Stimulated activated naive CD8-positive, alpha-beta T cell treated with anti-CD3 and anti-CD28 coated beads, Interleukin-15, Interleukin-2, amounts not matched to agents 100 ng/mL and 50 ng/mL, for 24 hours (primary cell): ENCODE data around the gene DPP4.

ENCODE experiments used
- H3K27ac Mint-ChIP-seq: one replicate; pipeline ENCODE4 v1.8.0; 2021; ENCODE audit warnings: mild to moderate bottlenecking, mixed read lengths
- H3K27me3 Mint-ChIP-seq: one replicate; pipeline ENCODE4 v1.8.0; 2021; ENCODE audit warnings: mixed read lengths
- H3K36me3 Mint-ChIP-seq: one replicate; pipeline ENCODE4 v1.8.0; 2021; ENCODE audit warnings: low read depth, mixed read lengths
- H3K4me1 Mint-ChIP-seq: one replicate; pipeline ENCODE4 v1.8.0; 2021; ENCODE audit warnings: low read depth, mixed read lengths
- H3K4me3 Mint-ChIP-seq: one replicate; pipeline ENCODE4 v1.8.0; 2021; ENCODE audit warnings: mild to moderate bottlenecking, mixed read lengths
- H3K9me3 Mint-ChIP-seq: one replicate; pipeline ENCODE4 v1.8.0; 2021; ENCODE audit warnings: mixed read lengths

DPP4 gene

DNA sequence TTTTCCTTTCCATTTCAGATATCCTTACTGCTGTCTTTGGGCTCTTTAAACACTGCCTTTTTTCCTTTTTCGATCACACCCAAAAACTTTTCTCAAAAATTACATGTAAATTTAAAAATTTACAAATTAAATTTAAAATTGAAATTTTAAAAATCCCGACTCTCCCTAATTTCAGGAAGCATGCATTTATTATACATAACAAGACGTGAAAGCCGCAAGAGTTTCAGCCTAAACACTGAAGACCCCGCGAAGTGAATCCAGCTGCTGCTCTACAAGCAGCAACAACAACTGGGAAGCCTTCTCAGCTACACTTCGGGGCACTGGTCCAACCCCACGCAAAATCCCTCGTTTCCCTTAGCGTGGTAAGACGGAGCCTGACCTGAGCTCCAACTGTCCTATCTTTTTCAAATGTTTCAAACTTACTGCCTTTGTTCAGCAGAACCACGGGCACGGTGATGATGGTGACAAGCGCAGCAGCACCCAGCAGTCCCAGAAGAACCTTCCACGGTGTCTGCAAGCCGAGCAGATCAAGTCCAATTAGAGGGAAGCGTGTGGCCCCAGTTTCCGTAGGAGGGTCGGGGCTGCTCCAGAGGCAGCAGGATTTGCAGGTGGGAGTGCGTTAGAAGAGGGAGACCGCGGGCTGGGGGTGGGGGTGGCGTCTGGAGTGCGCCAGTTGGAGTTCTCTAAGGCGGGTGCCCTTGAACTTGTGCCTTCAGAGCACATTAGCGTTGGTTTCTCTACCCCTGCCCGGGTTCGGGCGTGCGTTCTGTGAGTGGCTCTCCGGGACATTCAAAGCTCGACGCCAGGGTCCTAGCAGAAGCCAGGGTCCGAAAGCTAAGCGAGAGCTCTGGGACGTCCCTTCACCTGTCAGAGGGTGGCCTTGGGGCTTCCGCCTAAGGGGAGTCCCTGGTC is 783 bp downstream of the DPP4 start:
- peaks cover 59% of the 10 kb centered on the region for H3K4me1 Mint-ChIP-seq
- peak overlapping the region; percentile 85 for H3K27ac Mint-ChIP-seq
- H3K4me3 Mint-ChIP-seq: peak overlapping the region; percentile 92
- H3K36me3 Mint-ChIP-seq: peaks cover 12% of the 10 kb centered on the region
- H3K27me3 Mint-ChIP-seq: peaks cover 5% of the 10 kb centered on the region
- H3K9me3 Mint-ChIP-seq: peaks cover 14% of the 10 kb centered on the region

DNA sequence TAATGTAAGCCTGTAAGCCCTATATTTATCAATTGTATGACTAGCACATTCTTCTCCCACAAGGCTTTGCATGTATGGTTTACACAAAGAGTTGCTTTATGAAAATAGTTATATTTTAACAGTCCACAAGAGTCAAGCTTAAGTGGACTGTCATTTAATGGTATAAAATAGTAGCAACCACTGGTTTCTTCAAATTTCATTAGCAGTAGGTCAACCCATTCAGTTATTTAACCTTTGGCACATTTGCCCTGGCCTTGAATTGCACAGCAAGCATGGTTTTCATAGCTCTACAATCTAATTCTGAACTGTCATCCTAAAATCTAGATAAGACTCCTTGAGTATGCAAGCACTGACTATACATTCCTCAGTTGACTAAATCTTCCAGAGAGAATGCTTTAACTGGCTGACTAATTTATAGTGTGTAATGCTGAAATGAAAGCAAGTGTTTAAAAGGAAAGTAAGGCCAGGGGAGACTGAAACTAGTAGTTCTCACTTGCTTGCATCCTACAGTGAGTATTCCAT is 1.8 kb downstream of the DPP4 start:
- peak overlapping the region; percentile 92 for H3K4me3 Mint-ChIP-seq
- H3K27me3 Mint-ChIP-seq: peaks cover 5% of the 10 kb centered on the region
- peaks cover 5% of the 10 kb centered on the region for H3K9me3 Mint-ChIP-seq
- peaks cover 8% of the 10 kb centered on the region for H3K36me3 Mint-ChIP-seq
- peak overlapping the region; percentile 68 for H3K27ac Mint-ChIP-seq
- H3K4me1 Mint-ChIP-seq: peaks cover 59% of the 10 kb centered on the region

DNA sequence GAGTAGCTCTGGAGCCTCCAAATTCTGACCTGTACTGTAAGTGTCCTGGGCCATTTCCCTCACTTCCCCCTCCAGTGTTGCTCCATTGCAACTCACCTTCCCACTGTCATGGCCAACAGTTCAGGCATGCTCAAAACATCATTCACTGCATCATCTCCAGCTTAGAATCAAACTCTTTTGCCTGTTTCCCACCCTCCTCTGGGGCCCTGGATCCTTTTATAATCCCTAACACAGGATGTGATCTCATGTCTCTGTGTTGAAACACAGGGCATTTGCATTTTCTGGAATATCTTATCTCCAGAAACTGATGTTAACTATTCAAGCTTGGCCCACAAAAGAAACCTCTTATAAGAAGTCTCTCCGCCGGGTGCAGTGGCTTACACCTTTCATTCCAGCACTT is 3.0 kb downstream of the DPP4 start:
- Mint-ChIP-seq H3K4me3 (no peak overlapping the region), H3K27ac (no peak overlapping the region), H3K9me3 (no peaks in the 10 kb centered on the region), H3K27me3 (peaks cover 5% of the 10 kb centered on the region), H3K36me3 (peaks cover 4% of the 10 kb centered on the region), H3K4me1 (peaks cover 57% of the 10 kb centered on the region)

DNA sequence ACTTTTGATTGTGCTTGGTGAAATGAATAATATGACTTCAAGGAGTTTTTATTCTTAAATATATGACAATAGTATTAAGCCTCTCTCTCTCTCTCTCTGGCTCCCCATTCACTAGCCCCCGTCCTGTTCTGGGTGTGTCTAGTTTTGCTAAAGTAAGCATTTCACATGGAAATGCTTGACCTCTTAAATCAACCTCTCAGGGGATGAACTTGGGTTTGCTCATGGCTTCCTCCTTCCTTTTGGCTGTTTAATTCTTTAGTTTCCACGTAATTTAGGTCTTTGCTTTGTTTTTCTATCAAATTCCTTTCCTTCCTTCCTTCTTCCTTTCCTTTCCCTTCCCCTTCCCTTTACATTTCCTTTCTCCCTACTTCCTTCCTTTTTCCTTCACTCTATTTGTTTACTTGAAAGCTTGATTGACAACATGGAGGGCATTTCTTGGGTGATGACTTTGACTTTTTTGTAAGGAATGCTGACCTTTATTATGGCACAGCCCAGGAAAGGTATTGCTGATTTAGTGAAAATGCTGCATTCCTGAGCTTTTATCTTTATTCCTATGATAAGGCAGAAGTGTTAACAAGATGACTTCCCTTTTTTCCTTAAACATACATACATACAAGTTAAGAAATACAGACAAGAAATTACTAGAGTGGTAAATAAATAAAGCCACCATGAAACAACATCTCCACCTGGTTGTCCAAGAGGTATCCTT is 3.6 kb downstream of the DPP4 start:
- Mint-ChIP-seq H3K27ac (peak overlapping the region; percentile 33), H3K36me3 (peaks cover 4% of the 10 kb centered on the region), H3K27me3 (peaks cover 5% of the 10 kb centered on the region), H3K4me3 (no peak overlapping the region), H3K4me1 (peaks cover 50% of the 10 kb centered on the region), H3K9me3 (no peaks in the 10 kb centered on the region)

DNA sequence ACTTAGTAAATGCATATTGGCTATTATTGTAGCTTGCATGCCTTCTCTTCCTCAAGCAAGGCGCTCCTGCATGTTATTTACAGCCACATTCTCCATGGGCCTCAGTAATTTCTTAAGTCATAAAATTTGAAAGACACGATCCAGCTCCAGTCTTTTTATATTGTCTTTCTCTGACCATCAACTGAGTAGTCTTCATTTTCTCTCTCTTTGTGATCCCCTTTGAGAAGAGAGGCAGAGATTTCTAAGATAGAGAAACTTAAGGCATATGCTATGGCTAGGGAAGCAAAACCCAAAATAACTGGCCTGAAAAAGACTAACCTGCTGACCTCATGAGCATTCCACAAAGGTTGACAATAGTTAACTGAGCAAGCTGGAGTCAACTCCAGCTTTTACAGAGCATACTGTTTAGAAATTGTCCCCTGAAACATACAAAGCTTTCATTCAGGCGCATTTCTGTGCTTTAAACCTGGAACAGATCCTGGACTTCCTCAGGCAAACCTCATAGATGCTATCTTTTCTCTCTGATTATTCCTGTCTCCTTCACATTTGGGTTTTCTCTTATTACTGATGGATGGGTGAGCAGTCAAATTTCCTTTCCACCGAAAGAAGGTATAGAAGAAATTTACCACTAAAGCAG is 4.6 kb downstream of the DPP4 start:
- H3K36me3 Mint-ChIP-seq: peaks cover 4% of the 10 kb centered on the region
- H3K27ac Mint-ChIP-seq: no peak overlapping the region
- peaks cover under 1% of the 10 kb centered on the region for H3K27me3 Mint-ChIP-seq
- H3K4me1 Mint-ChIP-seq: peaks cover 43% of the 10 kb centered on the region
- H3K4me3 Mint-ChIP-seq: no peak overlapping the region
- H3K9me3 Mint-ChIP-seq: no peaks in the 10 kb centered on the region

DNA sequence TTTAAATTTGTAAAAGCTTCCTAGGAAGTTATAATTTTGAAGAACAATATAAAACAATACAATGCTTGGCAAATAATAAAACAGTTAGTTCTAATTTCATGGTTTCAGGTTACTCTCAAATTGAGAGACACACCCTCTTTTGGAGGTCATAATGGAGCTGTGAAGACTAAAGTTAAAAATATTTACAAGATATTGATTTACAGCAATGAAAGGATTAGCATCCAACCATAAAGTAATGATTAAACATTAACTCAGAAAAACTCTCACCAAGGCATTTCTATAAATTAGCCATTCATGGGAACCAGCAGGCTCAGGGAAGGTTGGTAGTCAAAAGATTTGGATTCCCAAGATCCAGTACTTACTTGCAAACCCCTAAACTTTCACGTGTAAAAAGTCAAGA is 6.4 kb downstream of the DPP4 start:
- H3K4me3 Mint-ChIP-seq: no peak overlapping the region
- H3K36me3 Mint-ChIP-seq: peaks cover 8% of the 10 kb centered on the region
- H3K9me3 Mint-ChIP-seq: no peaks in the 10 kb centered on the region
- H3K27me3 Mint-ChIP-seq: no peaks in the 10 kb centered on the region
- H3K4me1 Mint-ChIP-seq: peaks cover 50% of the 10 kb centered on the region
- no peak overlapping the region for H3K27ac Mint-ChIP-seq

DNA sequence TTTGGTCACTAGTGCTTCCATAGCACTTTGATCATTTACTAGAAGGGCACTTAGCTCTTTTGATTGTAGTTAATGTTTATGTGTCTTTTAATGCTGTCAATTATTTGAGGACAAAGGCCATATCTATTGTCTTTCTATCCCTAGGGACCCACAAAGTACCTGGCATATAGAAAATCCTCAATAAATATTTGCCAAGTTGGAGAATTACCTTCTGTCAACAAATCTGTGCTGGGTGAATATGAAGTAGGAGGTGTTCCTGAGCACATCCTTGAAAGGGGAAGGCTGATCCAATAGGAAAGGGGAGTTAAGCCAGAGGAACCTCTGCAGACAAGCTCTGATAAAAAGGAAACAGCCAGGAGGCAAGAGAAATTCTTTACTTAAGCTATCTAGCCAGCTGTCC is 8.2 kb downstream of the DPP4 start:
- H3K36me3 Mint-ChIP-seq: peaks cover 9% of the 10 kb centered on the region
- H3K4me1 Mint-ChIP-seq: peaks cover 47% of the 10 kb centered on the region
- H3K27me3 Mint-ChIP-seq: no peaks in the 10 kb centered on the region
- no peak overlapping the region for H3K27ac Mint-ChIP-seq
- H3K9me3 Mint-ChIP-seq: no peaks in the 10 kb centered on the region
- no peak overlapping the region for H3K4me3 Mint-ChIP-seq

DNA sequence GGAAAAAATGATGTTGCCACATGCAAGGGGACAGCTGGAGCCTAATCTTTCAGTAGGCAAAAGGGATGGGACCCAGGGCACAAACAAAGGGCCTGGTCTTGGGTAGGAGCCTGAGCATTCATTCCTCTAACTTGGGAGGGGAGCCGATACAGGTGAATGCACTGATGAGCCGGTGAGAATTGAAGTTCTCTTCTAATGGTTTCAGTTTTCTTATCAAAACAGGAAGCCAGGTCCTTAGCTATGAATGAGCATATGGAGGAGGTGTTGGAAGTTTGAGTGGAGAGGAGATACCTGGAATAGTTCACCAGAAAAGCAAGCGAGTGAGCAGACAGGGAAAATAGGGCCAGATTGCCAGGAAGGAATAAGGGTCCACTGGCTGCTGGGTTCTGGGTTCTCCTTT is 10.1 kb downstream of the DPP4 start:
- H3K9me3 Mint-ChIP-seq: no peaks in the 10 kb centered on the region
- H3K27me3 Mint-ChIP-seq: no peaks in the 10 kb centered on the region
- H3K27ac Mint-ChIP-seq: peak overlapping the region; percentile 87
- peak overlapping the region; percentile 47 for H3K4me3 Mint-ChIP-seq
- H3K36me3 Mint-ChIP-seq: peaks cover 6% of the 10 kb centered on the region
- H3K4me1 Mint-ChIP-seq: peaks cover 54% of the 10 kb centered on the region

DNA sequence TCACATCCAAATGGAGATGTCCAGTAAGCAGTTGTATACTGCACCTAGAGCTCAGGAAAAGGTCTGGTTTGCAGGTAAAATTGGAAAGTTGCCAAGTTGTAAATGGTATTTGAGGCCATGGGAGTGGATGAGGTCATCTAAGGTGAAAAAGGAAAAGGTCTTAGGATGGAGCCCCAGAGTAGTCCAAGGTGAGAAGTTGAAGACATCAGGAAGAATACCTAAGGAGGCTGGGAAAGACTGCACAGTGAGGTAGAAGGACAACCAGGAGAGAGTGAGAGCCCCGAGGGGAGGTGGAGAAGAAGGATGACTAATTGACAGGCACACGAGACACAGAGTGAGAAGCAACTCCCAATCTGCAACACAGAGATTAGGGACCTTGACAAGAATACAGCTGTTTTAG is 10.7 kb downstream of the DPP4 start:
- Mint-ChIP-seq H3K9me3 (no peaks in the 10 kb centered on the region), H3K4me3 (peak overlapping the region; percentile 47), H3K27me3 (no peaks in the 10 kb centered on the region), H3K36me3 (peaks cover 6% of the 10 kb centered on the region), H3K4me1 (peaks cover 60% of the 10 kb centered on the region), H3K27ac (peak overlapping the region; percentile 87)

DNA sequence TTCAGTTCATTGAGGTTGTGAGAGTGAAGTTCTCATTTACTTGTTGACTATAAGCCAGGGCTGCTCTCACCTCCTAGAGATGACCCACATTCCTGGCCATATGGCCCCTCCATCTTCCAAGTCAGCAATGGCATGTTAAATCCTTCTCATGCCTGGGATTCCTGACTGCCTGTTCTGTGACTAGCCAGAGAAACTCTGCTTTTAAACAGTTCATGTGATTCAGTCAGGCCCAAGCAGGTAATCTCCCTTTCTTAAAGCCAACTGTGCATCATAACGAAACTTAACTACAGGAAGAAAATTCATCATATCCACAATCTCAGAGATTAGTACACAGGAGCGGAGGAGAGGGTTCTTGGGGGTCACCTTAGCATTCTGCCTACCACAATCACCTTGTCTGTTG is 11.5 kb downstream of the DPP4 start:
- Mint-ChIP-seq H3K4me1 (peaks cover 67% of the 10 kb centered on the region), H3K36me3 (peaks cover 8% of the 10 kb centered on the region), H3K4me3 (peak overlapping the region; percentile 47), H3K27me3 (no peaks in the 10 kb centered on the region), H3K9me3 (no peaks in the 10 kb centered on the region), H3K27ac (peak overlapping the region; percentile 87)

DNA sequence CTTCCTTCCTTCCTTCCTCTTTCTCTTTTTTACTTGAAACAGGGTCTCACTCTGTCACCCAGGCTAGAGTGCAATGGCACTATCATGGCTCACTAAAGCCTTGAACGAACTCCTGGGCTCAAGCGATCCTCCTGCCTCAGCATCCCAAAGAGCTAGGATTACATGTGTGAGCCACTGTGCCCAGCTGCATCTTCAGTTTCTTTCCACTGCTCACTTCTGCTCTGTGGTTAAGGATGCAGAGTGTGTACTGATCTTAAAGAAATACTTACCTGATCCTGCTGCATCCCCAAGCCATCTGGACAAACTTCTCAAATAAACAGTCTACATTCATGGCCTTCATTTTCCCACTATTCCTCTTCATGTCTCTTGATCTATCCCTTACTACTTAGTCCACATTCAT is 13.0 kb downstream of the DPP4 start:
- H3K27ac Mint-ChIP-seq: peak overlapping the region; percentile 56
- H3K4me1 Mint-ChIP-seq: peaks cover 82% of the 10 kb centered on the region
- no peak overlapping the region for H3K4me3 Mint-ChIP-seq
- no peaks in the 10 kb centered on the region for H3K9me3 Mint-ChIP-seq
- H3K36me3 Mint-ChIP-seq: peaks cover 21% of the 10 kb centered on the region
- H3K27me3 Mint-ChIP-seq: no peaks in the 10 kb centered on the region

DNA sequence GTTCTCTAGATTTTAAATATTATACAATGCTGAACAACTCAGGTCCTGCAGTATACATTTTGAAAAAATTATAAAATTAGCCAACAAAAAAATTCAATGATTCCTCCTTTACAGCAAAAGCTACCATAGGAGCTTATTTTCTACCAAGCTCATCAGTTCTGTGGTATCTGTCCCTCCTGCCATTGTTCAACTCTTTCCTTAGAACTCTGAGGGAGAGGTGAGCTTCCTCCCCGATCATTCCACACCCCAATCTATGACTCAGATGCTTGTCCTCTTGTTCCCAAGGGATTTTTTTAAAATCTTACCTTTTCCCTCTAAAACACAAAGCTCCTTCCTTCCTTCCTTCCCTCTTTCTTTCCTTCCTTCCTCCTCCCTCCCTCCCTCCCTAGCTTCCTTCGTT is 13.5 kb downstream of the DPP4 start:
- no peaks in the 10 kb centered on the region for H3K9me3 Mint-ChIP-seq
- H3K27me3 Mint-ChIP-seq: no peaks in the 10 kb centered on the region
- H3K36me3 Mint-ChIP-seq: peaks cover 22% of the 10 kb centered on the region
- H3K4me1 Mint-ChIP-seq: peaks cover 87% of the 10 kb centered on the region
- H3K27ac Mint-ChIP-seq: no peak overlapping the region
- H3K4me3 Mint-ChIP-seq: no peak overlapping the region

DNA sequence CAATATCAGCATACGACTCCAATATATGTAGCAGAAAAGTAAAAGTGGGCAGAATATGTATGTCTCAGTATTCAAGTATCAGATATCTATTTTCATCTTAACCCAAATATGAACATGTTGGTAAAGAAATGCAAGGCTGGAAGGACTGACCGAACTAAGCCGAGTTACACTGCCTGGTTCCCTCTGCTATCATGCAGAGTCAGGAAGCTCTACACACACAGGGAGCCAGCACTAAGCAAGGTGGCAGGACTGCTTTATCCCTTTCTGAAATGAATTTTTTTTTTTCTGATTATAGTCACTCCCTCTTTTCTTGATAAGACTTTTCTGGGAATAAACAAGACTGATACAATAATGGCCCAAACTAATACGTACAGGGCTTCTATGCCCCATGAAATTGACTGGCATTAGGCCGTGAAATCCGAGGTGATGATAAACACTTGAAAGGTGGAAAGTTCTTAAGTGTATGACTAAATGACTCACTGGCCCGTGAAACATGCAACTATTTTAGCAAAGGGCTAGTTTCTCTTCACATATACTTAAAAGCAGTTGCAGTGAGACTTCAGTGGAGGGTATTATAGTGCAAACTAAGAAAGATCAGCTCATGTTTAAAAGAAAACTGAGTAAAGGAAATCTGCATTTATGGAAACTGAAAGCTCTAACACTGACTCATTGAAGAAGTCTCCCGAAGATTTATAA is 14.9 kb downstream of the DPP4 start:
- Mint-ChIP-seq H3K4me1 (peaks cover 93% of the 10 kb centered on the region), H3K27ac (peak overlapping the region; percentile 91), H3K36me3 (peaks cover 22% of the 10 kb centered on the region), H3K9me3 (no peaks in the 10 kb centered on the region), H3K27me3 (no peaks in the 10 kb centered on the region), H3K4me3 (peak overlapping the region; percentile 58)

DNA sequence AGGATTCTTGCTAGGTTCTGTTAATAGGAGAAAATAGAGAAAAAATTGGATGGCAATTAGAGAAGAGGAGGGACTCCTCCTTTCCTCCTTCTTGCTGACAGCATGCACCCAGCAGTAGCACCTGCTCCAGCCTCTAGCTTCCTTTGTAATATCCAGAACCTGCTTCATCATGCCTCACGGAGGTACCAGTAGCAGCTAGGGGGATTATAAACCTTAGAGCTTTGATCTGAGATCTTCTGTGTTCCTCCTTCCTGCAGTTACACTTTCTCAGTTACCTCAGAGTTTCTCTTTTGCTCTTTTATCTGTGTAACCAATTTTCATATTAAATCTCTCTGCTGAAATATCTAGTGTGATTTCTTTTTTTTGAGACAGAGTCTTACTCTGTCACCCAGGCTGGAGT is 16.6 kb downstream of the DPP4 start:
- Mint-ChIP-seq H3K36me3 (peaks cover 22% of the 10 kb centered on the region), H3K27ac (peak overlapping the region; percentile 81), H3K27me3 (no peaks in the 10 kb centered on the region), H3K4me1 (peaks cover 76% of the 10 kb centered on the region), H3K4me3 (no peak overlapping the region), H3K9me3 (no peaks in the 10 kb centered on the region)
